Thymus (tissue), 11 donors: ENCODE data around the gene RNF224. TPM values are rescaled to one million over a fixed set of nuclear protein-coding genes. Genes with fewer than 3 reads are reported as not detected.

Source experiments
- DNase-seq, 9 donors: peaks; one replicate each; pipeline ENCODE4 v3.0.0-alpha.2; 2013; ENCODE audit warnings: low spot score in 9 of 9, low read depth in 6 of 9, missing footprints in 1 of 9
- H3K27ac ChIP-seq, 2 donors: one replicate each; pipeline ENCODE4 v1.5.1; 2013; ENCODE audit warnings: control low read depth in 1 of 2, low read depth in 1 of 2, low read length in 1 of 2, mild to moderate bottlenecking in 1 of 2, moderate library complexity in 1 of 2
- H3K27me3 ChIP-seq, 2 donors: one replicate each; pipeline ENCODE4 v1.5.1; 2013; ENCODE audit warnings: low read length in 1 of 2; ENCODE audit not compliant: control insufficient read depth in 2 of 2, insufficient read depth in 1 of 2
- H3K36me3 ChIP-seq, 2 donors: one replicate each; pipeline ENCODE4 v1.5.1; 2013; ENCODE audit warnings: low read length in 1 of 2, mild to moderate bottlenecking in 1 of 2, moderate library complexity in 1 of 2; ENCODE audit not compliant: control insufficient read depth in 2 of 2, insufficient read depth in 2 of 2
- H3K4me1 ChIP-seq, 2 donors: one replicate each; pipeline ENCODE4 v1.5.1; 2013; ENCODE audit warnings: low read length in 2 of 2; ENCODE audit not compliant: control insufficient read depth in 2 of 2, insufficient read depth in 2 of 2
- H3K4me3 ChIP-seq, 2 donors: one replicate each; pipeline ENCODE4 v1.5.1; 2013; ENCODE audit warnings: low read length in 2 of 2, control low read depth in 1 of 2, mild to moderate bottlenecking in 1 of 2
- H3K9me3 ChIP-seq, 2 donors: one replicate each; pipeline ENCODE4 v1.5.1; 2013; ENCODE audit warnings: low read length in 1 of 2, mild to moderate bottlenecking in 1 of 2; ENCODE audit not compliant: control insufficient read depth in 2 of 2, insufficient read depth in 1 of 2
- WGBS: extraction: QIAGEN DNeasy Blood & Tissue Kit; methylation state at CpG from one replicate; pipeline ENCODE4 v1.1.7; 2013; 5-methylcytosine and 5-hydroxymethylcytosine counted together
- polyA plus RNA-seq: library from polyadenylated mRNA; stranded (reverse); fragments of 200-250 nt; gene quantifications from one replicate; pipeline ENCODE4 v1.2.3, GENCODE V29; 2013
- total RNA-seq: library from RNA; stranded (reverse); fragments of 120-200 nt; gene quantifications from one replicate; pipeline ENCODE4 v1.2.4, GENCODE V29; 2013
- donor health status: healthy.

Gene RNF224
- total and polyA plus RNA-seq, 2 donors = 0.05 to 0.16 TPM

- Histone ChIP-seq H3K27ac (peak overlapping the region in 1 of 2 donors; percentile 46), H3K36me3 (peaks cover 23 to 38% of the 10 kb centered on the region in 2 donors), H3K27me3 (peaks cover 16 to 26% of the 10 kb centered on the region in 2 donors), H3K4me3 (no peak overlapping the region), H3K4me1 (peaks cover under 1 to 10% of the 10 kb centered on the region in 2 donors), H3K9me3 (no peaks in the 10 kb centered on the region)
- no peak for DNase-seq
- 91% methylated on average over 36 of the region's 36 CpGs for WGBS
Measured at GRCh38 chr9:137217276-137218211, 9.8 kb upstream of the RNF224 start.

- no peak for DNase-seq
- Histone ChIP-seq H3K4me3 (no peak overlapping the region), H3K27me3 (peaks cover 19 to 32% of the 10 kb centered on the region in 2 donors), H3K4me1 (peaks cover 7 to 14% of the 10 kb centered on the region in 2 donors), H3K9me3 (no peaks in the 10 kb centered on the region), H3K27ac (no peak overlapping the region), H3K36me3 (peaks cover 23 to 31% of the 10 kb centered on the region in 2 donors)
- WGBS = 97% methylated on average over 30 of the region's 30 CpGs
Measured at GRCh38 chr9:137218212-137218753, 9.0 kb upstream of the RNF224 start.

GRCh38 chr9:137218754-137219271 lies 8.5 kb upstream of the RNF224 start:
- H3K9me3 ChIP-seq = no peaks in the 10 kb centered on the region
- peaks cover 20 to 30% of the 10 kb centered on the region in 2 donors for H3K36me3 ChIP-seq
- H3K4me1 ChIP-seq = peaks cover 10 to 14% of the 10 kb centered on the region in 2 donors
- no peak overlapping the region for H3K27ac ChIP-seq
- peaks cover 19 to 32% of the 10 kb centered on the region in 2 donors for H3K27me3 ChIP-seq
- no peak for DNase-seq
- 95% methylated on average over 12 of the region's 12 CpGs for WGBS
- no peak overlapping the region for H3K4me3 ChIP-seq

- 98% methylated on average over 10 of the region's 10 CpGs for WGBS
- Histone ChIP-seq H3K27ac (no peak overlapping the region), H3K4me3 (no peak overlapping the region), H3K4me1 (peaks cover 14 to 17% of the 10 kb centered on the region in 2 donors), H3K9me3 (no peaks in the 10 kb centered on the region), H3K36me3 (peaks cover 10 to 24% of the 10 kb centered on the region in 2 donors), H3K27me3 (peaks cover 19 to 32% of the 10 kb centered on the region in 2 donors)
- DNase-seq = no peak
Measured at GRCh38 chr9:137219757-137220316, 7.5 kb upstream of the RNF224 start.

- Histone ChIP-seq H3K27me3 (peaks cover 19 to 37% of the 10 kb centered on the region in 2 donors), H3K4me3 (no peak overlapping the region), H3K36me3 (peaks cover 8 to 17% of the 10 kb centered on the region in 2 donors), H3K27ac (no peak overlapping the region), H3K4me1 (peaks cover 14 to 17% of the 10 kb centered on the region in 2 donors), H3K9me3 (no peaks in the 10 kb centered on the region)
- no peak for DNase-seq
- WGBS = 97% methylated on average over 52 of the region's 52 CpGs
Measured at GRCh38 chr9:137220317-137221094, 6.8 kb upstream of the RNF224 start.

- no peak overlapping the region for H3K27ac ChIP-seq
- no peak overlapping the region for H3K4me3 ChIP-seq
- peaks cover 19 to 39% of the 10 kb centered on the region in 2 donors for H3K27me3 ChIP-seq
- 95% methylated on average over 14 of the region's 14 CpGs for WGBS
- peaks cover 14 to 17% of the 10 kb centered on the region in 2 donors for H3K4me1 ChIP-seq
- H3K9me3 ChIP-seq = no peaks in the 10 kb centered on the region
- DNase-seq = no peak
- H3K36me3 ChIP-seq = peaks cover 4 to 12% of the 10 kb centered on the region in 2 donors
Measured at GRCh38 chr9:137221095-137221505, 6.2 kb upstream of the RNF224 start.

- Histone ChIP-seq H3K27me3 (peaks cover 19 to 44% of the 10 kb centered on the region in 2 donors), H3K9me3 (no peaks in the 10 kb centered on the region), H3K27ac (no peak overlapping the region), H3K4me3 (peak overlapping the region in 1 of 2 donors; percentile 68), H3K36me3 (peaks cover 3 to 6% of the 10 kb centered on the region in 2 donors), H3K4me1 (peaks cover 14 to 17% of the 10 kb centered on the region in 2 donors)
- 14% methylated on average over 61 of the region's 61 CpGs for WGBS
- DNase-seq = no peak
Measured at GRCh38 chr9:137221506-137222111, 5.7 kb upstream of the RNF224 start.
